ENCODE results near the gene UBE4B. TPM values are rescaled to one million over a fixed set of nuclear protein-coding genes. Genes with fewer than 3 reads are reported as not detected.

UBE4B gene
- total RNA-seq, 4 donors from 2014 or later: 31.2 to 48.6 (median 44.0) TPM

GRCh38 chr1:10048601-10049000, 15.8 kb downstream of the UBE4B start:
- no peak overlapping the region for H3K27ac ChIP-seq
- no peaks in the 10 kb centered on the region for H3K9me3 ChIP-seq
- 97 to 98% methylated on average over 3 of the region's 3 CpGs for WGBS, 2 donors
- no peak for TF ChIP-seq POLR2A (IDR thresholded peaks at IDR 0.05)
- TF ChIP-seq EP300 (IDR thresholded peaks at IDR 0.05): no peak
- TF ChIP-seq CTCF (IDR thresholded peaks at IDR 0.05): no peak
- DNase-seq (ENCODE audit: low spot score in 2 of 2): no peak
- no peaks in the 10 kb centered on the region for H3K27me3 ChIP-seq
- no peak overlapping the region for H3K4me3 ChIP-seq
- peaks cover 0 to 28% (median 13%) of the 10 kb centered on the region in 4 donors for H3K4me1 ChIP-seq
- H3K36me3 ChIP-seq: peaks cover 0 to 34% (median 0%) of the 10 kb centered on the region in 3 donors

GRCh38 chr1:10050611-10051010, 17.9 kb downstream of the UBE4B start:
- Histone ChIP-seq H3K9me3 (no peaks in the 10 kb centered on the region), H3K27me3 (no peaks in the 10 kb centered on the region), H3K4me1 (peaks cover 0 to 41% (median 13%) of the 10 kb centered on the region in 4 donors), H3K4me3 (no peak overlapping the region), H3K27ac (no peak overlapping the region), H3K36me3 (peaks cover 0 to 25% (median 0%) of the 10 kb centered on the region in 3 donors)
- 87 to 92% methylated on average over 3 of the region's 3 CpGs for WGBS, 2 donors
- DNase-seq (ENCODE audit: low spot score in 2 of 2): no peak
- TF ChIP-seq POLR2A (IDR thresholded peaks at IDR 0.05) (no peak), CTCF (IDR thresholded peaks at IDR 0.05) (no peak), EP300 (IDR thresholded peaks at IDR 0.05) (no peak)

- DNase-seq (ENCODE audit: low spot score in 2 of 2): no peak
- H3K27ac ChIP-seq: no peak overlapping the region
- no peaks in the 10 kb centered on the region for H3K9me3 ChIP-seq
- H3K4me1 ChIP-seq: peaks cover 0 to 41% (median 10%) of the 10 kb centered on the region in 4 donors
- H3K36me3 ChIP-seq: peaks cover 0 to 25% (median 0%) of the 10 kb centered on the region in 3 donors
- H3K27me3 ChIP-seq: no peaks in the 10 kb centered on the region
- TF ChIP-seq POLR2A (IDR thresholded peaks at IDR 0.05) (no peak), EP300 (IDR thresholded peaks at IDR 0.05) (no peak), CTCF (IDR thresholded peaks at IDR 0.05) (no peak)
- 79 to 84% methylated on average over 1 of the region's 1 CpG for WGBS, 2 donors
- H3K4me3 ChIP-seq: no peak overlapping the region
These were observed 18.9 kb downstream of the UBE4B start for GRCh38 chr1:10051656-10052055.

- no peak for DNase-seq (ENCODE audit: low spot score in 2 of 2)
- no peak for TF ChIP-seq CTCF (IDR thresholded peaks at IDR 0.05)
- TF ChIP-seq POLR2A (IDR thresholded peaks at IDR 0.05): no peak
- no peak for TF ChIP-seq EP300 (IDR thresholded peaks at IDR 0.05)
- Histone ChIP-seq H3K4me3 (no peak overlapping the region), H3K4me1 (peaks cover 0 to 39% (median 4%) of the 10 kb centered on the region in 4 donors), H3K36me3 (peaks cover 0 to 25% (median 0%) of the 10 kb centered on the region in 3 donors), H3K27ac (no peak overlapping the region), H3K27me3 (no peaks in the 10 kb centered on the region), H3K9me3 (no peaks in the 10 kb centered on the region)
- WGBS, 2 donors: 89 to 95% methylated on average over 4 of the region's 4 CpGs
These were observed 19.6 kb downstream of the UBE4B start for GRCh38 chr1:10052347-10052746.

- Histone ChIP-seq H3K4me3 (no peak overlapping the region), H3K36me3 (peaks cover 0 to 37% (median 0%) of the 10 kb centered on the region in 3 donors), H3K9me3 (no peaks in the 10 kb centered on the region), H3K4me1 (peaks cover 0 to 45% (median 2%) of the 10 kb centered on the region in 4 donors), H3K27me3 (no peaks in the 10 kb centered on the region), H3K27ac (no peak overlapping the region)
- WGBS, 2 donors: 44 to 48% methylated on average over 2 of the region's 2 CpGs
- DNase-seq (ENCODE audit: low spot score in 2 of 2): no peak
- TF ChIP-seq POLR2A (IDR thresholded peaks at IDR 0.05) (no peak), EP300 (IDR thresholded peaks at IDR 0.05) (no peak), CTCF (IDR thresholded peaks at IDR 0.05) (no peak)
These were observed 21.7 kb downstream of the UBE4B start for GRCh38 chr1:10054465-10054864.
